GM12801 (cell line): Measurements from ENCODE around the gene SMURF1.

ENCODE experiments used
- CTCF ChIP-seq: IDR thresholded peaks from one replicate; pipeline ENCODE4 v1.5.1; 2011; ENCODE audit warnings: control low read depth; ENCODE audit not compliant: insufficient read length; ENCODE audit errors: extremely low read depth

The SMURF1 gene

GRCh38 chr7:99014113-99014985 is 129.6 kb downstream of the SMURF1 start:
- no peak for TF ChIP-seq CTCF

GRCh38 chr7:99013266-99014112 is 130.4 kb downstream of the SMURF1 start:
- TF ChIP-seq CTCF: no peak

GRCh38 chr7:99012722-99013121 is 131.2 kb downstream of the SMURF1 start:
- no peak for TF ChIP-seq CTCF

- TF ChIP-seq CTCF: no peak
Observed at GRCh38 chr7:99011706-99012404, 132.1 kb downstream of the SMURF1 start.

GRCh38 chr7:99011341-99011705 is 132.6 kb downstream of the SMURF1 start:
- no peak for TF ChIP-seq CTCF

- no peak for TF ChIP-seq CTCF
Observed at GRCh38 chr7:99010281-99010680, 133.6 kb downstream of the SMURF1 start.
